ENCODE data around the gene GLT1D1. TPM values are rescaled to one million over a fixed set of nuclear protein-coding genes. Genes with fewer than 3 reads are reported as not detected.

GLT1D1 gene
- total RNA-seq, 4 donors from 2014 or later = 0.60 TPM; not detected in 3

GRCh38 chr12:128933926-128934325 lies 80.6 kb downstream of the GLT1D1 start:
- Histone ChIP-seq H3K27me3 (no peaks in the 10 kb centered on the region), H3K9me3 (peaks cover 0 to 6% (median 0%) of the 10 kb centered on the region in 4 donors), H3K36me3 (no peaks in the 10 kb centered on the region), H3K4me3 (no peak overlapping the region), H3K4me1 (no peaks in the 10 kb centered on the region), H3K27ac (no peak overlapping the region)
- no peak for TF ChIP-seq POLR2A (IDR thresholded peaks at IDR 0.05)
- no peak for TF ChIP-seq CTCF (IDR thresholded peaks at IDR 0.05)
- no peak for TF ChIP-seq EP300 (IDR thresholded peaks at IDR 0.05)
- WGBS, 2 donors = 84 to 91% methylated on average over 7 of the region's 7 CpGs
- no peak for DNase-seq (ENCODE audit: low spot score in 2 of 2)

GRCh38 chr12:128938886-128939285 lies 85.6 kb downstream of the GLT1D1 start:
- no peak overlapping the region for H3K4me3 ChIP-seq
- no peaks in the 10 kb centered on the region for H3K36me3 ChIP-seq
- TF ChIP-seq EP300 (IDR thresholded peaks at IDR 0.05) (no peak), POLR2A (IDR thresholded peaks at IDR 0.05) (no peak), CTCF (IDR thresholded peaks at IDR 0.05) (no peak)
- no peak for DNase-seq (ENCODE audit: low spot score in 2 of 2)
- no peaks in the 10 kb centered on the region for H3K27me3 ChIP-seq
- no peaks in the 10 kb centered on the region for H3K9me3 ChIP-seq
- WGBS, 2 donors = 85 to 93% methylated on average over 5 of the region's 5 CpGs
- no peak overlapping the region for H3K27ac ChIP-seq
- no peaks in the 10 kb centered on the region for H3K4me1 ChIP-seq

GRCh38 chr12:128940090-128940888 lies 87.0 kb downstream of the GLT1D1 start:
- no peak for DNase-seq (ENCODE audit: low spot score in 2 of 2)
- H3K4me3 ChIP-seq = no peak overlapping the region
- no peaks in the 10 kb centered on the region for H3K36me3 ChIP-seq
- no peak for TF ChIP-seq CTCF (IDR thresholded peaks at IDR 0.05)
- TF ChIP-seq EP300 (IDR thresholded peaks at IDR 0.05) = no peak
- TF ChIP-seq POLR2A (IDR thresholded peaks at IDR 0.05) = no peak
- H3K27ac ChIP-seq = no peak overlapping the region
- H3K4me1 ChIP-seq = no peaks in the 10 kb centered on the region
- H3K27me3 ChIP-seq = no peaks in the 10 kb centered on the region
- WGBS, 2 donors = 87 to 90% methylated on average over 15 of the region's 15 CpGs
- H3K9me3 ChIP-seq = no peaks in the 10 kb centered on the region

GRCh38 chr12:128940974-128941373 lies 87.7 kb downstream of the GLT1D1 start:
- DNase-seq (ENCODE audit: low spot score in 2 of 2) = no peak
- Histone ChIP-seq H3K36me3 (no peaks in the 10 kb centered on the region), H3K27ac (no peak overlapping the region), H3K4me1 (no peaks in the 10 kb centered on the region), H3K9me3 (no peaks in the 10 kb centered on the region), H3K4me3 (no peak overlapping the region), H3K27me3 (no peaks in the 10 kb centered on the region)
- no peak for TF ChIP-seq CTCF (IDR thresholded peaks at IDR 0.05)
- no peak for TF ChIP-seq EP300 (IDR thresholded peaks at IDR 0.05)
- no peak for TF ChIP-seq POLR2A (IDR thresholded peaks at IDR 0.05)
- WGBS, 2 donors = 75 to 88% methylated on average over 5 of the region's 5 CpGs

- H3K4me1 ChIP-seq = no peaks in the 10 kb centered on the region
- no peak overlapping the region for H3K27ac ChIP-seq
- 83 to 84% methylated on average over 11 of the region's 11 CpGs for WGBS, 2 donors
- H3K9me3 ChIP-seq = no peaks in the 10 kb centered on the region
- H3K4me3 ChIP-seq = no peak overlapping the region
- H3K36me3 ChIP-seq = no peaks in the 10 kb centered on the region
- DNase-seq (ENCODE audit: low spot score in 2 of 2) = no peak
- TF ChIP-seq POLR2A (IDR thresholded peaks at IDR 0.05) (no peak), CTCF (IDR thresholded peaks at IDR 0.05) (no peak), EP300 (IDR thresholded peaks at IDR 0.05) (no peak)
- H3K27me3 ChIP-seq = no peaks in the 10 kb centered on the region
Observed at GRCh38 chr12:128942960-128943477, 89.7 kb downstream of the GLT1D1 start.
